Stimulated activated CD8-positive, alpha-beta memory T cell treated with anti-CD3 and anti-CD28 coated beads, Interleukin-12 subunit alpha, Interleukin-12 subunit beta, amount 100 ng/mL, for 24 hours (primary cell): ENCODE data around the gene RPL35A.
A peak's percentile ranks its signal among the peaks of the same experiment; 100 is the strongest.
"Not testable (repeated sequence)": the region's sequence is repeated elsewhere in the genome, so short reads cannot be mapped to it uniquely, and the experiment has no call there.

Source experiments
- DNase-seq: peaks from one replicate; pipeline ENCODE4 v3.0.0-alpha.2; 2020; ENCODE audit errors: extremely low read depth

Gene RPL35A

GRCh38 chr3:197949778-197950676, at the start of gene RPL35A:
Gene RPL35A, plus strand, starts transcription at chr3:197950190. Its CDS starts 778 bp downstream, at chr3:197950968.
- DNase-seq, result peak; percentile 59

- DNase-seq, result no peak
These were observed 48.4 kb upstream of the RPL35A start for GRCh38 chr3:197901626-197902025.

GRCh38 chr3:197906023-197906849, 43.8 kb upstream of the RPL35A start:
- DNase-seq, result peak; percentile 56

GRCh38 chr3:197906850-197907187, 43.2 kb upstream of the RPL35A start:
- no peak for DNase-seq

- DNase-seq, result no peak
These were observed 42.8 kb upstream of the RPL35A start for GRCh38 chr3:197907196-197907595.

- not testable (repeated sequence) for DNase-seq
These were observed 41.4 kb upstream of the RPL35A start for GRCh38 chr3:197908550-197908949.

GRCh38 chr3:197908957-197909701, 40.9 kb upstream of the RPL35A start:
- no peak for DNase-seq

- no peak for DNase-seq
These were observed 37.1 kb upstream of the RPL35A start for GRCh38 chr3:197912741-197913476.

GRCh38 chr3:197913641-197914380, 36.2 kb upstream of the RPL35A start:
- no peak for DNase-seq

GRCh38 chr3:197921429-197922275, 28.3 kb upstream of the RPL35A start:
- not testable (repeated sequence) for DNase-seq

- DNase-seq, result no peak
These were observed 23.6 kb upstream of the RPL35A start for GRCh38 chr3:197926418-197926817.

GRCh38 chr3:197927578-197927977, 22.4 kb upstream of the RPL35A start:
- not testable (repeated sequence) for DNase-seq

GRCh38 chr3:197936819-197937384, 13.1 kb upstream of the RPL35A start:
- DNase-seq, result no peak

GRCh38 chr3:197940745-197941384, 9.1 kb upstream of the RPL35A start:
- no peak for DNase-seq

- DNase-seq, result no peak
These were observed 6.9 kb upstream of the RPL35A start for GRCh38 chr3:197942956-197943556.

- DNase-seq, result no peak
These were observed 706 bp upstream of the RPL35A start for GRCh38 chr3:197949191-197949777.

- DNase-seq, result no peak
These were observed 679 bp downstream of the RPL35A start for GRCh38 chr3:197950677-197951061.

- no peak for DNase-seq
These were observed 1.5 kb downstream of the RPL35A start for GRCh38 chr3:197951392-197951990.
